Left lung (tissue), 10 donors: ENCODE measurements around the gene CXCL12. TPM values are rescaled to one million over a fixed set of nuclear protein-coding genes. Genes with fewer than 3 reads are reported as not detected.

Source experiments
- ATAC-seq: fragments of 200-7000 bp; cut with Tn5 transposase; one replicate; pipeline ENCODE4 v1.9.1; 2020; ENCODE audit warnings: moderate library complexity
- DNase-seq, 4 donors: peaks; one replicate each; pipeline ENCODE4 v3.0.0-alpha.2; 2013 to 2020
- H3K27ac ChIP-seq, 2 donors: fragments of 200-600 bp; sonication (generic) in 1 of 2; one replicate each; pipeline versions ENCODE4 v1.5.0 to v1.8.0; 2020 to 2021
- H3K27me3 ChIP-seq, 2 donors: fragments of 200-600 bp; sonication (generic) in 1 of 2; one replicate each; pipeline versions ENCODE4 v1.5.0 to v1.8.0; 2020 to 2021
- H3K36me3 ChIP-seq, 2 donors: fragments of 200-600 bp; sonication (generic) in 1 of 2; one replicate each; pipeline versions ENCODE4 v1.5.0 to v1.8.0; 2020 to 2021
- H3K4me1 ChIP-seq, 2 donors: fragments of 200-600 bp; one replicate each; pipeline ENCODE4 v1.8.0; 2021
- H3K4me3 ChIP-seq, 2 donors: fragments of 200-600 bp; sonication (generic) in 1 of 2; one replicate each; pipeline versions ENCODE4 v1.5.0 to v1.8.0; 2020 to 2021; ENCODE audit warnings: mild to moderate bottlenecking in 1 of 2
- H3K9me3 ChIP-seq, 2 donors: fragments of 200-600 bp; sonication (generic) in 1 of 2; one replicate each; pipeline versions ENCODE4 v1.5.0 to v1.8.0; 2020 to 2021
- intact Hi-C, 2 donors: fragments of 100-400 bp; cut with DNase I; formaldehyde crosslinking; loops; one replicate each; pipeline versions ENCODE4 v1.11.2 to v1.14.2; 2022
- polyA plus RNA-seq, 6 donors: library from polyadenylated mRNA; unstranded; fragments of 120-200 nt; gene quantifications; one replicate each; pipeline ENCODE4 v1.2.1, GENCODE V29; 2013; ENCODE audit not compliant: insufficient read length in 6 of 6
- total RNA-seq, 2 donors: library from RNA; stranded (reverse); fragmentation: NEBNext Ultra II Directional; extraction: Animal tissue kit (Norgen Biotek cat#: 25700); gene quantifications; one replicate each; pipeline ENCODE4 v1.2.1, GENCODE V29; 2021
- TF ChIP-seq, protein P1 (sequence below), 2 donors: fragments of 200-600 bp; sonication (generic) in 1 of 2; IDR thresholded peaks; one replicate each; pipeline versions ENCODE4 v1.5.0 to v1.8.0; 2021; ENCODE audit warnings: antibody characterized with exemption in 2 of 2
- donor health status: DM: no; HTN: yes; CAD: no.
- donor health status: DM: no; HTN: no; CAD: no.

CXCL12 gene
- total and polyA plus RNA-seq, 8 donors: 77.9 to 281 (median 188) TPM

DNA sequence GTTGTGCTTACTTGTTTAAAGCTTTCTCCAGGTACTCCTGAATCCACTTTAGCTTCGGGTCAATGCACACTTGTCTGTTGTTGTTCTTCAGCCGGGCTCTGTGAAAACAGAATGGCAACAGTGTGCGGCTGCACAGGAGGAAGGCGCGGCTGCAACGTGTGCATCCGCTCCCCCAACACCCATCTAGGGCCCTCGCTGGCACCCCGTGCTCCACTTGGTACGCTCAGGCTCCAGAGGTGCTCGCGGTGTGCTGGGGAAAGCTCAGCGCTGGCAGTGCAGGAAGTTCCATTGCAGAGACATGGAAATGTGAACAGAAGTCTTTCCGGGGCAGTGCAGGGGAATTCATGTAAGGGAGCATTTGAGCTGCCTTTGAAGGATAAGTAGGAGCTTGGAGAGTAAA lies 6.3 kb downstream of the CXCL12 start:
- intact Hi-C loops: no loop called here
- Histone ChIP-seq H3K36me3 (no peaks in the 10 kb centered on the region), H3K27ac (no peak overlapping the region), H3K27me3 (peaks cover 0 to 19% of the 10 kb centered on the region in 2 donors), H3K9me3 (no peaks in the 10 kb centered on the region), H3K4me1 (peaks cover 0 to under 1% of the 10 kb centered on the region in 2 donors), H3K4me3 (no peak overlapping the region)
- TF ChIP-seq, protein P1, sequence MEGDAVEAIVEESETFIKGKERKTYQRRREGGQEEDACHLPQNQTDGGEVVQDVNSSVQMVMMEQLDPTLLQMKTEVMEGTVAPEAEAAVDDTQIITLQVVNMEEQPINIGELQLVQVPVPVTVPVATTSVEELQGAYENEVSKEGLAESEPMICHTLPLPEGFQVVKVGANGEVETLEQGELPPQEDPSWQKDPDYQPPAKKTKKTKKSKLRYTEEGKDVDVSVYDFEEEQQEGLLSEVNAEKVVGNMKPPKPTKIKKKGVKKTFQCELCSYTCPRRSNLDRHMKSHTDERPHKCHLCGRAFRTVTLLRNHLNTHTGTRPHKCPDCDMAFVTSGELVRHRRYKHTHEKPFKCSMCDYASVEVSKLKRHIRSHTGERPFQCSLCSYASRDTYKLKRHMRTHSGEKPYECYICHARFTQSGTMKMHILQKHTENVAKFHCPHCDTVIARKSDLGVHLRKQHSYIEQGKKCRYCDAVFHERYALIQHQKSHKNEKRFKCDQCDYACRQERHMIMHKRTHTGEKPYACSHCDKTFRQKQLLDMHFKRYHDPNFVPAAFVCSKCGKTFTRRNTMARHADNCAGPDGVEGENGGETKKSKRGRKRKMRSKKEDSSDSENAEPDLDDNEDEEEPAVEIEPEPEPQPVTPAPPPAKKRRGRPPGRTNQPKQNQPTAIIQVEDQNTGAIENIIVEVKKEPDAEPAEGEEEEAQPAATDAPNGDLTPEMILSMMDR (IDR thresholded peaks at IDR 0.05): no peak
- DNase-seq: peak in 1 of 4 donors; percentile 10
- no peak for ATAC-seq

DNA sequence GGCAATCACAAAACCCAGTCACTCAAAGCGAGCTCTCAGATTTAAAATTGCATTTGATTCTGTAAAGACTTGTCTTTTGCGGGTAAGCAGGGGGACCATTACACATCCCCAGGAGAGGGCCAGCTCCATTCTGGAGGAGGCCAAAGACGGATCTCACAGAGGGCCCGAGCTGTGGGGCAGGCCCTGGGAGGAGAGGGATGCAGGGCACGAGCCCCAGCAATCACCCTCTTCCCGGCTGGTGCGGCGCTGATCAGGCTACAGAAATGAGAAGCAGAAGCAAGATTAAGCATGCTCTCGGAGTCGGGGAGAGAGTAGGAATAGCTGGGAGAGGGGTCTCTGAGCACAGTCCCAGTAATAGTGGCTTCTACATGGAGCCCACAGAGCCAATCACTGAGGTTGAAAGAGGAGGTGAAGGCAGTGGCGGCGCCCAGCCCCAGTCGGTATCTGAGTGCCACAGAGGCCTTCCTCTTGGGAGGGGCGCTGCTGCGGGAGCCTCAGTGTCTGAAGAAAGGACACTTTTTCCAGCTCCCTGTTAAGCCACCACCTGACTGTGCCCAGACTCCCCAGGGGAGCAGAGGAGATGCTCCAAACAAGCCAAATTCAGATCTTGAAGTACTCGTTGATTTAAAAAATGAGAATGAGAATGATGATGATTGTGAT lies 7.1 kb downstream of the CXCL12 start:
- Histone ChIP-seq H3K27ac (no peak overlapping the region), H3K4me1 (no peaks in the 10 kb centered on the region), H3K27me3 (peaks cover 0 to 14% of the 10 kb centered on the region in 2 donors), H3K36me3 (no peaks in the 10 kb centered on the region), H3K4me3 (no peak overlapping the region), H3K9me3 (no peaks in the 10 kb centered on the region)
- TF ChIP-seq, protein P1 (IDR thresholded peaks at IDR 0.05): no peak
- no peak for DNase-seq
- intact Hi-C loops: no loop called here
- ATAC-seq: no peak

- intact Hi-C loops: no loop called here
- Histone ChIP-seq H3K27me3 (peaks cover 0 to 5% of the 10 kb centered on the region in 2 donors), H3K4me3 (no peak overlapping the region), H3K27ac (no peak overlapping the region), H3K36me3 (no peaks in the 10 kb centered on the region), H3K4me1 (no peaks in the 10 kb centered on the region), H3K9me3 (no peaks in the 10 kb centered on the region)
- DNase-seq: no peak
- no peak for ATAC-seq
- TF ChIP-seq, protein P1 (IDR thresholded peaks at IDR 0.05): no peak
These were observed 8.3 kb downstream of the CXCL12 start for GRCh38 chr10:44376472-44377099.

DNA sequence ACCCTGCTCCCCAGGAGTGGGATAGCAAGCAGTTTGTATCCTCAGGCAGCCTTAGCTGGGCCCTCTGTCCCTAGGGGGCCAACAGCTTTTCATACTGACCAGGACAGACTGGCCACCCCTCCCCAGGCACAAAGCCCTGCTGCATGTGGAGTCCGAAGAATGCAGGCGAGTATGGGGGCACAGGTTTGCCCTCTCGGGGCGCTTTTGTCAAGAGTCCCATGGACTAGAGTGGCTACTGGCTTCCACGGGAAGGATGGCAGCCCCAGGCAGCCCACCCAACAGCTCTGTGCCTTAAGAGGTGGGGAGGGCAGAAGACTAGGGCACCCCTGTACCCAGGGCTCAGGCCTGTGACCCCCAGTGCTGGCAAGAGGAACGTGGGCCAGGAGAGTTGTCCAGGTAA lies 10.7 kb downstream of the CXCL12 start:
- Histone ChIP-seq H3K27ac (no peak overlapping the region), H3K4me1 (no peaks in the 10 kb centered on the region), H3K9me3 (no peaks in the 10 kb centered on the region), H3K36me3 (no peaks in the 10 kb centered on the region), H3K27me3 (peaks cover 0 to 5% of the 10 kb centered on the region in 2 donors), H3K4me3 (no peak overlapping the region)
- intact Hi-C loops: no loop called here
- TF ChIP-seq, protein P1 (IDR thresholded peaks at IDR 0.05): no peak
- DNase-seq (no peak), ATAC-seq (no peak)

- H3K36me3 ChIP-seq: no peaks in the 10 kb centered on the region
- intact Hi-C loops: no loop called here
- H3K4me3 ChIP-seq: no peak overlapping the region
- no peak for ATAC-seq
- TF ChIP-seq, protein P1 (IDR thresholded peaks at IDR 0.05): no peak
- no peaks in the 10 kb centered on the region for H3K9me3 ChIP-seq
- H3K27me3 ChIP-seq: peaks cover 0 to 5% of the 10 kb centered on the region in 2 donors
- DNase-seq: no peak
- H3K4me1 ChIP-seq: no peaks in the 10 kb centered on the region
- no peak overlapping the region for H3K27ac ChIP-seq
These were observed 11.4 kb downstream of the CXCL12 start for GRCh38 chr10:44373341-44373995.
